NCI-H1930 (cell line): ENCODE data around the gene FN3KRP.
A peak's percentile ranks its signal among the peaks of the same experiment; 100 is the strongest.
"Not testable (repeated sequence)": the region's sequence is repeated elsewhere in the genome, so short reads cannot be mapped to it uniquely, and the experiment has no call there.

Experiments used
- DNase-seq, 2 experiments: peaks; one replicate each; lab custom pipeline; 2025; lab: John Stamatoyannopoulos, UW

Gene FN3KRP

GRCh38 chr17:82744736-82745135, 28.2 kb downstream of the FN3KRP start:
- not testable (repeated sequence) for DNase-seq

GRCh38 chr17:82745524-82745923, 29.0 kb downstream of the FN3KRP start:
- no peak for DNase-seq

GRCh38 chr17:82748756-82749155, 32.2 kb downstream of the FN3KRP start:
- DNase-seq = no peak

GRCh38 chr17:82750241-82750908, 33.9 kb downstream of the FN3KRP start:
- no peak for DNase-seq

GRCh38 chr17:82751171-82751570, 34.7 kb downstream of the FN3KRP start:
- DNase-seq = peak in 1 of 2 experiments; percentile 79

GRCh38 chr17:82751571-82752370, 35.3 kb downstream of the FN3KRP start, which contains the start of gene TBCD:
TBCD (plus strand) TSS chr17:82752065; CDS start chr17:82752194, 129 bp downstream.
- DNase-seq = peak; percentile 89 to 97

- no peak for DNase-seq
Observed at GRCh38 chr17:82752371-82753200, 36.1 kb downstream of the FN3KRP start.

- no peak for DNase-seq
Observed at GRCh38 chr17:82753201-82753464, 36.6 kb downstream of the FN3KRP start.

- no peak for DNase-seq
Observed at GRCh38 chr17:82754297-82755208, 38.0 kb downstream of the FN3KRP start.

- no peak for DNase-seq
Observed at GRCh38 chr17:82756166-82756565, 39.7 kb downstream of the FN3KRP start.

GRCh38 chr17:82765371-82765770, 48.9 kb downstream of the FN3KRP start:
- no peak for DNase-seq

GRCh38 chr17:82767041-82767754, 50.7 kb downstream of the FN3KRP start:
- DNase-seq = no peak

GRCh38 chr17:82769041-82769440, 52.5 kb downstream of the FN3KRP start:
- DNase-seq = no peak

- DNase-seq = no peak
Observed at GRCh38 chr17:82772026-82772425, 55.5 kb downstream of the FN3KRP start.

- not testable (repeated sequence) for DNase-seq
Observed at GRCh38 chr17:82774456-82774855, 58.0 kb downstream of the FN3KRP start.

- DNase-seq = peak; percentile 30 to 67
Observed at GRCh38 chr17:82775001-82775823, 58.7 kb downstream of the FN3KRP start.

GRCh38 chr17:82776454-82776853, 59.9 kb downstream of the FN3KRP start:
- no peak for DNase-seq
